Fibroblast of lung (primary cell): ENCODE measurements around the gene ACOXL. TPM values are rescaled to one million over a fixed set of nuclear protein-coding genes. Genes with fewer than 3 reads are reported as not detected.

Experiments
- DNase-seq, 2 donors: peaks; one replicate each; pipeline versions ENCODE4 v3.0.0 to v3.0.0-alpha.2; 2010; ENCODE audit warnings: low read depth in 2 of 2
- H2AFZ ChIP-seq: 2 replicates; pipeline ENCODE4 v1.5.1; 2012; ENCODE audit warnings: low read length, control low read depth, inconsistent platforms
- H3K27ac ChIP-seq: 2 replicates; pipeline ENCODE4 v1.5.1; 2011; ENCODE audit warnings: low read length, control low read depth; ENCODE audit not compliant: insufficient read depth
- H3K27me3 ChIP-seq: 2 replicates; pipeline ENCODE4 v1.5.1; 2011; ENCODE audit warnings: mild to moderate bottlenecking, low read length; ENCODE audit not compliant: control insufficient read depth, insufficient read depth
- H3K36me3 ChIP-seq: 2 replicates; pipeline ENCODE4 v1.5.1; 2011; ENCODE audit warnings: low read length; ENCODE audit not compliant: control insufficient read depth, insufficient read depth
- H3K4me1 ChIP-seq: 2 replicates; pipeline ENCODE4 v1.5.1; 2011; ENCODE audit warnings: low read length; ENCODE audit not compliant: control insufficient read depth, insufficient read depth; ENCODE audit errors: extremely low read depth
- H3K4me2 ChIP-seq: 2 replicates; pipeline ENCODE4 v1.5.1; 2011; ENCODE audit warnings: low read length, control low read depth; ENCODE audit not compliant: insufficient read depth; ENCODE audit errors: extremely low read depth
- H3K4me3 ChIP-seq, 4 experiments: fragments of 200-600 bp in 1 of 4; sonication (generic) in 1 of 4; replicated peaks in 1 of 4; 2 replicates each; pipeline ENCODE4 v1.5.1; 2011 to 2016; ENCODE audit warnings: low read length in 4 of 4, low read depth in 3 of 4, mild to moderate bottlenecking in 3 of 4, control low read depth in 2 of 4, inconsistent platforms in 1 of 4, mixed read lengths in 1 of 4; ENCODE audit not compliant: insufficient read depth in 1 of 4; ENCODE audit errors: control extremely low read depth in 1 of 4
- H3K79me2 ChIP-seq: 2 replicates; pipeline ENCODE4 v1.5.1; 2012; ENCODE audit warnings: mild to moderate bottlenecking, low read length, inconsistent platforms; ENCODE audit not compliant: control insufficient read depth, insufficient read depth
- H3K9ac ChIP-seq: 2 replicates; pipeline ENCODE4 v1.5.1; 2011; ENCODE audit warnings: mild to moderate bottlenecking, low read length, control low read depth; ENCODE audit not compliant: insufficient read depth
- H3K9me3 ChIP-seq: 2 replicates; pipeline ENCODE4 v1.5.1; 2012; ENCODE audit warnings: low read depth, low read length; ENCODE audit not compliant: control insufficient read depth, insufficient read depth
- H4K20me1 ChIP-seq: 2 replicates; pipeline ENCODE4 v1.5.1; 2011; ENCODE audit warnings: low read length; ENCODE audit not compliant: control insufficient read depth, insufficient read depth; ENCODE audit errors: extremely low read depth
- EZH2 ChIP-seq: IDR thresholded peaks from 2 replicates; pipeline ENCODE4 v1.5.1; 2012; ENCODE audit warnings: low read length, control low read depth, mild to moderate bottlenecking; ENCODE audit errors: missing control alignments
- polyA plus RNA-seq, 2 donors: library from polyadenylated mRNA; depleted of rRNA in 1 of 2; stranded (reverse) in 1 of 2; unstranded in 1 of 2; fragments of >200 nt; gene quantifications; 2 replicates each; pipeline ENCODE4 v1.2.1, GENCODE V29; 2011 to 2012; ENCODE audit warnings: missing spikeins in 1 of 2
- total RNA-seq: library from RNA; depleted of rRNA; stranded (reverse); fragments of >200 nt; gene quantifications from 2 replicates; pipeline ENCODE4 v1.2.1, GENCODE V29; 2014
- TF ChIP-seq, protein P1 (sequence below), 2 donors: IDR thresholded peaks in 1 of 2; conservative IDR thresholded peaks in 1 of 2; 1 replicate in 1 of 2; 2 replicates in 1 of 2; pipeline ENCODE4 v1.5.1; 2011 to 2012; ENCODE audit warnings: low read length in 2 of 2, control low read depth in 1 of 2, inconsistent platforms in 1 of 2, low read depth in 1 of 2, mild to moderate bottlenecking in 1 of 2

The ACOXL gene
- total and polyA plus RNA-seq, 2 donors (not counting 1 experiment from before 2014, with no cell fraction given): not detected

DNA sequence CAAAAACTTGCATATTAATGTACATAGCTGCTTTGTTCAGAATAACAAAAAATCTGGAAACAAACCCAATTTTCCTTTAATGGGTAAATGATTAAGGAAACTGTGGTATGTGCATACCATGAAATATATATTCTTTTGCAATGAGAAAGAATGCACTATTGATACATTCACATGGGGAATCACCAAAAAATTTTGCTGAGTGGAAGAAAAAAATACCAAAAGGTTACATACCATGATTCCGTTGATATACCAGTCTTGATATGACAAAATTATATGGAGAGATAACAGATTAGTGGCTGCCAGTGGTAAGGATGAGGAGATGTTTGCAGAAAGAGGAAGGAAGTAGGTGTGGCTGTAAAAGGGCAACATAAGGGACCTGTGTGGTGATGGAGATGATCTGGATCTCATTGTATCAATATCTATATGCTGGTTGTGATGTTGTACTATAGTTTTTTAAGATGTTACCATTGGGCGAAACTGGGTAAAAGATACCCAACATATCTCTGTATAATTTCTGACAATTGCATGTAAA lies 333.8 kb downstream of the ACOXL start:
- H3K9me3 ChIP-seq: no peaks in the 10 kb centered on the region
- no peak overlapping the region for H3K9ac ChIP-seq
- peaks cover 3% of the 10 kb centered on the region for H3K27me3 ChIP-seq
- no peaks in the 10 kb centered on the region for H3K4me1 ChIP-seq
- no peak overlapping the region for H3K4me2 ChIP-seq
- H3K36me3 ChIP-seq: no peaks in the 10 kb centered on the region
- TF ChIP-seq, protein P1, sequence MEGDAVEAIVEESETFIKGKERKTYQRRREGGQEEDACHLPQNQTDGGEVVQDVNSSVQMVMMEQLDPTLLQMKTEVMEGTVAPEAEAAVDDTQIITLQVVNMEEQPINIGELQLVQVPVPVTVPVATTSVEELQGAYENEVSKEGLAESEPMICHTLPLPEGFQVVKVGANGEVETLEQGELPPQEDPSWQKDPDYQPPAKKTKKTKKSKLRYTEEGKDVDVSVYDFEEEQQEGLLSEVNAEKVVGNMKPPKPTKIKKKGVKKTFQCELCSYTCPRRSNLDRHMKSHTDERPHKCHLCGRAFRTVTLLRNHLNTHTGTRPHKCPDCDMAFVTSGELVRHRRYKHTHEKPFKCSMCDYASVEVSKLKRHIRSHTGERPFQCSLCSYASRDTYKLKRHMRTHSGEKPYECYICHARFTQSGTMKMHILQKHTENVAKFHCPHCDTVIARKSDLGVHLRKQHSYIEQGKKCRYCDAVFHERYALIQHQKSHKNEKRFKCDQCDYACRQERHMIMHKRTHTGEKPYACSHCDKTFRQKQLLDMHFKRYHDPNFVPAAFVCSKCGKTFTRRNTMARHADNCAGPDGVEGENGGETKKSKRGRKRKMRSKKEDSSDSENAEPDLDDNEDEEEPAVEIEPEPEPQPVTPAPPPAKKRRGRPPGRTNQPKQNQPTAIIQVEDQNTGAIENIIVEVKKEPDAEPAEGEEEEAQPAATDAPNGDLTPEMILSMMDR (conservative IDR thresholded peaks at IDR 0.05 in 1 of 2, IDR thresholded peaks at IDR 0.05 in 1 of 2; ENCODE audit: low read depth in 1 of 2, low read length in 2 of 2): no peak
- TF ChIP-seq EZH2: no peak
- no peak for DNase-seq
- H4K20me1 ChIP-seq: no peaks in the 10 kb centered on the region
- no peak overlapping the region for H2AFZ ChIP-seq
- no peaks in the 10 kb centered on the region for H3K79me2 ChIP-seq
- H3K27ac ChIP-seq: no peak overlapping the region
- no peak overlapping the region for H3K4me3 ChIP-seq

DNA sequence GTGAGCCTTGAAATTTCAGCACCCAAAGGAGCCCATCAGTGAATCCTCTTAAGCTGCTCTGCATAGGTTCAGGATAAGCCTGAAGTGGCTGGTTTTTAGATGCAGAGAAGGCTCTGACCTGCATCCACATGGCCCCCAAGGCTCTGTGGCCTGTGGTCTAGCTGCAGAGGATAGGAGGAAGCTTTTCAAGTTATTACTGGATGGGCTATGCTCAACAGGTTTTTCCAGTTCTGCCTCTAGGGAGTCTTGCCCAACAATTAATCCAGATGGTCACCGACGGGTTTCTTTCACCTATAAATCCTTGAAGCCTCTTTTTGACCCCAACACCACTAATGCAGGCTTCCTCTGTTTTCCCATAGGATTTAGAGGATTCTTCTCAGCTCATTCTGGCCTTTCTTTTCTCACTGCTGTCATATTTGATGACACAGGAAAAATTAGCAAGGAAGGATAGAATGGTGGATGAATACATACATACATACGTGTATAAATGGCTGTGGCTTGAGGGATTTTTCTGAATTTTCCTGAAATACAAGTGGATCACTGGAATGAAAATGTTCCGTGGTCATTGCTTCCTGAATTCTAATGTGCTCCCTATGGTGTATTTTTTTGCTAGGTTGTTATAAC lies 336.2 kb downstream of the ACOXL start:
- Histone ChIP-seq H3K27ac (no peak overlapping the region), H3K27me3 (peaks cover 3% of the 10 kb centered on the region), H3K4me3 (no peak overlapping the region), H3K79me2 (no peaks in the 10 kb centered on the region), H4K20me1 (no peaks in the 10 kb centered on the region), H3K36me3 (no peaks in the 10 kb centered on the region), H3K9ac (no peak overlapping the region), H3K4me2 (no peak overlapping the region), H3K4me1 (peaks cover 7% of the 10 kb centered on the region), H3K9me3 (no peaks in the 10 kb centered on the region), H2AFZ (no peak overlapping the region)
- no peak for DNase-seq
- TF ChIP-seq EZH2: no peak
- TF ChIP-seq, protein P1 (conservative IDR thresholded peaks at IDR 0.05 in 1 of 2, IDR thresholded peaks at IDR 0.05 in 1 of 2; ENCODE audit: low read depth in 1 of 2, low read length in 2 of 2): no peak

DNA sequence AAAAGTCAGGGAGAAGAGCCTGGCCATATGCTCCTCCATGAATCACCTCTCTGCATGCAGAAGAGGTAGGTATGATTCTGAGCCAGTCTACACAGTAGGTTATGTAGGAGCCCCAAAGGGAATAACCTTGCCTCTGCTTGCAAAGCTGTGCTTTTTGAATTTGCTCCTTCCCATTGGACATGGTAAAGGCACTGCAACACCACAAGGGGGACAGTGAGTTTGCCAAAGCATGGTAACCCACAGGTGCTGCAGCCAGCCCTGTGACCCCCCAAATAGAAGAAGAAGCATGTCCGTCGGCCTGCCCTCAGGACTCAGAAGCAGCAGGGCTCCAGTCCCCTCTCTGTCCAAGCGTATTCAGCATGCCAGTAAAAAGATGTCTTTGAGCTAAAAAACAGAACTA lies 337.3 kb downstream of the ACOXL start:
- H3K4me1 ChIP-seq: peaks cover 7% of the 10 kb centered on the region
- no peaks in the 10 kb centered on the region for H3K9me3 ChIP-seq
- no peak overlapping the region for H3K9ac ChIP-seq
- no peak overlapping the region for H2AFZ ChIP-seq
- no peak overlapping the region for H3K4me3 ChIP-seq
- TF ChIP-seq, protein P1 (conservative IDR thresholded peaks at IDR 0.05 in 1 of 2, IDR thresholded peaks at IDR 0.05 in 1 of 2; ENCODE audit: low read depth in 1 of 2, low read length in 2 of 2): peak in 1 of 2 donors; percentile 20
- TF ChIP-seq EZH2: no peak
- DNase-seq: no peak
- H4K20me1 ChIP-seq: no peaks in the 10 kb centered on the region
- no peaks in the 10 kb centered on the region for H3K79me2 ChIP-seq
- no peak overlapping the region for H3K27ac ChIP-seq
- H3K27me3 ChIP-seq: peaks cover 4% of the 10 kb centered on the region
- H3K36me3 ChIP-seq: no peaks in the 10 kb centered on the region
- no peak overlapping the region for H3K4me2 ChIP-seq
